Loucy (cell line): ENCODE measurements around the gene NPHP4.

ENCODE experiments used
- H2AFZ ChIP-seq: fragments of 200-600 bp; sonication (generic); 2 replicates; pipeline ENCODE4 v1.6.0; 2016; ENCODE audit warnings: antibody characterized with exemption, mild to moderate bottlenecking, low read length, moderate library complexity
- H3F3A ChIP-seq: fragments of 200-600 bp; 2 replicates; pipeline ENCODE4 v1.6.0; 2016; ENCODE audit warnings: antibody characterized with exemption, low read depth, mild to moderate bottlenecking
- H3K27me3 ChIP-seq: fragments of 200-600 bp; sonication (generic); 2 replicates; pipeline ENCODE4 v1.6.1; 2014; ENCODE audit warnings: low read length, mild to moderate bottlenecking; ENCODE audit not compliant: insufficient read depth, poor library complexity, severe bottlenecking
- H3K36me3 ChIP-seq: fragments of 200-600 bp; sonication (generic); 2 replicates; pipeline ENCODE4 v1.6.1; 2016; ENCODE audit warnings: low read length; ENCODE audit not compliant: insufficient read depth
- H3K4me1 ChIP-seq: fragments of 200-600 bp; sonication (generic); 2 replicates; pipeline ENCODE4 v1.5.1; 2014; ENCODE audit warnings: low read length, mild to moderate bottlenecking; ENCODE audit not compliant: insufficient read depth, poor library complexity, severe bottlenecking
- H3K4me2 ChIP-seq: fragments of 200-600 bp; sonication (generic); 2 replicates; pipeline ENCODE4 v1.6.0; 2014; ENCODE audit warnings: antibody characterized with exemption, low read length, low read depth, mild to moderate bottlenecking; ENCODE audit not compliant: poor library complexity, severe bottlenecking
- H3K4me3 ChIP-seq: fragments of 200-600 bp; sonication (generic); 2 replicates; pipeline ENCODE4 v1.5.1; 2014; ENCODE audit warnings: low read length, mild to moderate bottlenecking, mixed read lengths; ENCODE audit not compliant: poor library complexity, severe bottlenecking
- H3K79me2 ChIP-seq: fragments of 200-600 bp; sonication (generic); 2 replicates; pipeline ENCODE4 v1.6.1; 2014; ENCODE audit warnings: low read length; ENCODE audit not compliant: insufficient read depth
- H3K9ac ChIP-seq: fragments of 200-600 bp; sonication (generic); 2 replicates; pipeline ENCODE4 v1.6.0; 2014; ENCODE audit warnings: mild to moderate bottlenecking, low read depth, low read length, moderate library complexity; ENCODE audit not compliant: poor library complexity, severe bottlenecking
- H3K9me2 ChIP-seq: fragments of 200-600 bp; sonication (generic); replicated peaks from 2 replicates; pipeline ENCODE4 v1.6.1; 2016; ENCODE audit warnings: low read depth, low read length, mixed read lengths
- H3K9me3 ChIP-seq: fragments of 200-600 bp; sonication (generic); 2 replicates; pipeline ENCODE4 v1.6.1; 2014; ENCODE audit warnings: mild to moderate bottlenecking, antibody characterized with exemption, low read length, low read depth; ENCODE audit not compliant: insufficient read depth
- H4K20me1 ChIP-seq: fragments of 200-600 bp; sonication (generic); 2 replicates; pipeline ENCODE4 v1.6.0; 2014; ENCODE audit warnings: antibody characterized with exemption, low read length, mild to moderate bottlenecking; ENCODE audit not compliant: insufficient read depth, poor library complexity, severe bottlenecking
- CTCF ChIP-seq: fragments of 200-600 bp; sonication (generic); conservative IDR thresholded peaks from 2 replicates; pipeline ENCODE4 v1.5.1; 2014; ENCODE audit warnings: mild to moderate bottlenecking, antibody characterized with exemption, low read length
- EZH2phosphoT487 ChIP-seq: fragments of 200-600 bp; IDR thresholded peaks from 2 replicates; pipeline ENCODE4 v1.6.1; 2018; ENCODE audit warnings: antibody characterized with exemption, mild to moderate bottlenecking, moderate library complexity, borderline replicate concordance

NPHP4 gene

GRCh38 chr1:6010554-6010953, 18.3 kb upstream of the NPHP4 start:
- Histone ChIP-seq H3K9ac (no peak overlapping the region), H3K9me2 (no peaks in the 10 kb centered on the region), H3K27me3 (no peaks in the 10 kb centered on the region), H3F3A (no peaks in the 10 kb centered on the region), H3K4me1 (no peaks in the 10 kb centered on the region), H3K4me2 (no peak overlapping the region), H2AFZ (no peak overlapping the region), H4K20me1 (no peaks in the 10 kb centered on the region), H3K4me3 (no peak overlapping the region), H3K79me2 (no peaks in the 10 kb centered on the region), H3K9me3 (no peaks in the 10 kb centered on the region), H3K36me3 (peaks cover 5% of the 10 kb centered on the region; the same call in 1 of the 2 replicates)
- TF ChIP-seq EZH2phosphoT487, result no peak
- TF ChIP-seq CTCF, result no peak

GRCh38 chr1:6009120-6010040, 17.2 kb upstream of the NPHP4 start:
- Histone ChIP-seq H4K20me1 (no peaks in the 10 kb centered on the region), H3K79me2 (no peaks in the 10 kb centered on the region), H3K9ac (no peak overlapping the region), H3K4me3 (no peak overlapping the region), H3F3A (no peaks in the 10 kb centered on the region), H3K4me2 (no peak overlapping the region), H3K36me3 (peaks cover 5% of the 10 kb centered on the region; the same call in 1 of the 2 replicates), H2AFZ (no peak overlapping the region), H3K9me2 (no peaks in the 10 kb centered on the region), H3K4me1 (no peaks in the 10 kb centered on the region), H3K27me3 (no peaks in the 10 kb centered on the region), H3K9me3 (no peaks in the 10 kb centered on the region)
- TF ChIP-seq EZH2phosphoT487 (no peak), CTCF (no peak)

- TF ChIP-seq CTCF (no peak), EZH2phosphoT487 (no peak)
- Histone ChIP-seq H4K20me1 (no peaks in the 10 kb centered on the region), H3K36me3 (no peaks in the 10 kb centered on the region), H3K79me2 (no peaks in the 10 kb centered on the region), H3K4me3 (no peak overlapping the region), H3K9me3 (no peaks in the 10 kb centered on the region), H3K4me1 (no peaks in the 10 kb centered on the region), H3K9ac (no peak overlapping the region), H3K9me2 (no peaks in the 10 kb centered on the region), H2AFZ (no peak overlapping the region), H3K4me2 (no peak overlapping the region), H3F3A (no peaks in the 10 kb centered on the region), H3K27me3 (no peaks in the 10 kb centered on the region)
Observed at GRCh38 chr1:6008696-6009095, 16.5 kb upstream of the NPHP4 start.
